ENCODE results near the gene WDR76.

GRCh38 chr15:43795197-43795596, 31.6 kb upstream of the WDR76 start:
- TF ChIP-seq CTCF (conservative IDR thresholded peaks at IDR 0.05; ENCODE audit: low read length) (no peak), EZH2phosphoT487 (IDR thresholded peaks at IDR 0.05; ENCODE audit: borderline replicate concordance) (no peak)
